ENCODE data around the gene AFG3L2.

Gene AFG3L2

DNA sequence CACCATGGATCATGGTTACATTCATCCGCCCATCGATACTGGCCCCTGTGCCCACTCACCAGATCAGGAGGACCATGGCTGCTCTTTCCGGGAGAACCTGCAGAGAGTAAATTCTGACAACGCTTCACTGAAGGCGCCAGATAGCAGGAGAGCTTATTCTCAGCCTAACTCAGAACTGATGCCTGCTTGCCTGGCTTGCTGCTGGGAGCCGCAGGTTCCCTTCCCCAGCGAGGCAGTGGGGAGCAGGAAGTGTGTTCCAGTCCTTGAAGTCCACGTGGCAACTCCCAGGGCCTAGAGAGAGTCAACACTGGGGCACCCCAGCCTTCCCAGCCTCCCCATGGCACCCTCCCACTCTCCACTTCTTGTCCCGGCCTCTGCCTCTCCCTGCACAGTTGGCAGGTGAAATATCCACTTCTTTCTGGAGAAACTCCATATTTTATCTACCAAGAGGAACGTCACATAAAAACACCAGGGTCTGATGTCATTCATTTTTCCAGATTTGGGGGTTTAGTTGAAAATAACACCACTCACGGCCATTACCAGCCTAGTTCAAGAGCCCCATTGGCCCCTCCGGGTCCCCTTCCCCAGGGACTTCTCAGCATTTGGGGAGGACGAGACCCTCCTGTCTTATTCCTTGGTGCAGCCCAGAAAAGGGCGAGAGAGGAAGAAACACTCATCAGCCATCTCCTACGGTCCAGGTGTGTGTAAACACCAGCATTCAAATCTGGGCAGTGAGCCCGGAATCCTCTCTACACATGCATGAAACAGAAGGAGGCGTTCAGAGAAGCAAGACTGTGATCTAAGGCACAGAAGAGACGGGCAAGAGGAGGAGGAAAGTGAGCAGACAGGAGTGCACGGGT is 72.4 kb downstream of the AFG3L2 start:
- no peak for DNase-seq (ENCODE audit: low read depth, low spot score)

DNA sequence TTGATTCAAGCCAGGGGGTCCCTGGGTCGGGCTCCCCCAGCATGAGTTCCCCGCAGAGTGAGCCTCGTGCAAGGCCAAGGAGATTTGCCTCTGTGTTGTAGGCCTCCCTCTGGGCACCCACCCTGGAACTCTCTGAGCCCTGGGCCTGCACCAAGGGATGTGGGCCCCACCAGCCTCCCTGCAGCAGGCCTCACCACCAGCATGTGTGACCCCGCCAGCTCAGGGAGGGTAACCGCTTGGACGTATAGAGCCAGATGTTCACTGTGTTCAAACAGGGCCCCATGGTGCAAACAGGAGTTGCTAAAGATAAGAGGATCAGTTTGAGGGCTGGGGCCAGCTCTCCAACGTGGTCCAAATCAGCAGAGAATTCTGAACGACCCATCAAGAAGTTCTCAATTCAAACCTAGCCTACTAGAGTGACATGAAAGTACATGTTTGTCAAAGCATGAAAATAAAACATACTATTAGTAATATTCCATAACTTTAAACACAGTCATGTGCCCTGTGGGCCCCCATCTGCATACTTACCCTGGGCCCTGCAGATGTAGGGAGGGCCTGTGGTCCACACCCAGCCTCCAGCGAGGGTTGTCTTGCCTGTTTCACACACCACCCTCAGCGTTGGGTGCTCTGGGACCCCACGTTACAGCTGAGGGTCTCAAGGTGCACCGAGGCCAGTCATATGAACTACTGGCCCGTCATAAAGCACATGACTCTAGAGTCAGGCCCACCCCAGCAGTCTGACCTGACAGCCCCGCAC is 74.5 kb downstream of the AFG3L2 start:
- DNase-seq (ENCODE audit: low read depth, low spot score) = no peak

DNA sequence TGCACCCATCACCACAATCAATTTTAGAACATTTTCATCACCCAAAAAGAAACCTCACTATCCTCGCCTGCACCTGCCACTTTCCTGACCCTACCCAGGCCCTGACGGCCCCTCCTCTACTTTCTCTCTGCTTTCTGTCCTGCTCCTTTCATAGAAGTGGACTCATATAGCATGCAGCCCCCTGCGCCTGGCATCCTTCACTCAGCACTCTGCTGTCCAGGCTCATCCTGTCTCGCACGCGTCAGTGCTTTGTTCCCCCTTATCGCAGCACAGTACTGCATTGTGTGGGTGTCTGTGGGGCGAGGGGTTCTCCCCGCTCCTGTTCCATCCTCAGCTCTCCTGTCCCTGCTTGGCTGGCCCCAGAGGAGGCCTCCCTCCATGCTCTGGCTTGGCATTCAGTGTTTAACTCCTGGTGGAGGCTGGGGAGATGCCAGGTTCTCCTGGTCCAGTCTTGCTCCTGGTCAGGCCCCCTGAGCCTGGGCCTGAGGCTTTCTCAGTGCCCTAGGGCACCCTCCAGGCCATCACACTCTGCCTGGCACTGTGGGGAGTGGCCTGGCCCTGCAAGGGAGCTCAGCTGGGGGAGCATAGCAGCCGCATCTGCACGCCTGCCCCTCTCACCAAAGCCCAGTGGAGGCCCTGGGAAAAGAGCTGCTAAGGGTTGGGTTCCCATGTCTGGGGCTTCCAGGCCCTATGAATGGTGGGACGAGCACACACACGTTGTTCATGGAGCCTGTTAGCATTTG is 75.6 kb downstream of the AFG3L2 start:
- DNase-seq (ENCODE audit: low read depth, low spot score) = no peak

DNA sequence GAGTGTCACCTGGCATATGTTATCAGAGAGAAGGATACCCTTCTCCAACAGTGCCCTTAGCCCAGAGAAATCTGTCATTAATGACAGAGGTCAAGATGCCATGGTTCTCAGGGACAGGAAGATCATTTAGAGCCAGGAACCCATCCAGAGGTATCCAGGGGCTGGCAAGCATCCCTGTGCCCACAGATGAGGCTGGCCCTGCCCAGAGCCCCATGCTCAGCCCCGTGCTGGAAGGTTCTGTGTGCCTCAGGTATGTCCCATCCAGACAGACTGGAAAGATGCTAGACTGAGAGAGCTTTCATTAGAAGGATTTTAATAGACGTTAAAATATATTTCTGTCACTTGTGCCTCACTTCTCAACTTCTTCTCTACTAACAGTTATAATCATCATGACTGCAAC is 77.2 kb downstream of the AFG3L2 start:
- DNase-seq (ENCODE audit: low read depth, low spot score) = no peak

DNA sequence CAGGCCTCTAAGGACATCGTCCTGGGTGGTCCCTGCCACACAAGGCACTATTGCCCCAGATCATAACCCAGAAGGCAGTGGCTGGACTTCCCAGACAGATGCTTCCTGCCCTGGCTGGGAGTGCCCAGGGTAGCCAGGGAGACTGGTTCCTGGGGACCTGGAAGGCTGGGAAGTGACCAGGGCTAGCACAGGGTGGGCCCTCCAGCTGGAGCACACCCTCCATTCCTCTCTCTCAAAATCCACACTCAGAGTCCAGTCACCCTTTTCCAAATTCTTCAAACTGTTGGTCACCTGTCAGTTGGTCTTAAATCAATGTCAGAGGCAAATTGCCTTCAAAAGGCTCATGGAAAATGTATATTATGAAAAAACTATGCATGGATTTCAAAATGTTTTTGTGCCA is 80.6 kb downstream of the AFG3L2 start:
- no peak for DNase-seq (ENCODE audit: low read depth, low spot score)

DNA sequence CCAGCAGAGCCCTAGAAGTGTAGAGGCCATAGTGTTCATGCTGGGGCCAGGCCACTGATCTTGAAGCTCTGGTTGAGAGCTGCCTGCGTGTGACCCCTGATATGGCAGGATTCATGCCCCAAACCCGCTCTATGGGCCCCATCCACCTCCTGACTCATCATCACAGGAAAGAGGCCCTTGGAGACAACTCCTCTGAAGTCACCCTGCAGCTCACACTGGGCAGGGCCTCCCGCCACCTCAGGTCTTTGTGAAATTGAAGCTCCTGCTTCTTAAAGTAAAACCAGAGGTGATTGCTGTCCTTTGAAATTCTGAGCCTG is 81.0 kb downstream of the AFG3L2 start:
- DNase-seq (ENCODE audit: low read depth, low spot score) = no peak

DNA sequence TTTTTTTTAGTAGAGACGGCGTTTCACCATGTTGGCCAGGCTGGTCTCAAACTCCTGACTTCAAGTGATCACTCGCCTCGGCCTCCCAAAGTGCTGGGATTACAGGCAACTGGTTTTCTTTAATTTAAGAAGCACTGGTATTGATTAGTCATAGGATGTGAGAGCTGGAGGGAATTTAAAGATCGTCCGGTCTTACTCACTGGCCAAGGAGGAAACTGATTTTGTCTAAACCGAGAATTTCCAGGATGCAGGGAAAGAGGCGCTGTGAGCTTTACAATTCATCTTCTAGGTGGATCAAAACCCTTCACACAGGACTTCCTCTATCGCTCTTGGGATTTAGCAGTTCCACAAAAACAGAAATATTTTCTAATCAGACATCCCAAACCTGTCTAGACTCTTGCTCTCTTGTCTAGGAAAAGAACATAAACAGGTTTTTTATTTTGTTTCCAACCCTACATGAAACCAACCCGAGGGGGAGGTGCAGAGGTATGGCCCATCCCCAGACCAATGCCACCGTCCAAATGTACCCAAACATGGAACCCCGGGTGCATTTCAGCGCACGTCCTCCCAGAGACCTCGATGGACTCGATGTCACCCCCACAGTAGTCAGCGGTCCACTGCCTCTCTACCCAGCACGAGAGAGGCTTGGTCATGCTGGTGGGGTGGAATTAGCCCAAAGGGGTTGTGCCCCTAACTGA is 81.5 kb downstream of the AFG3L2 start:
- DNase-seq (ENCODE audit: low read depth, low spot score) = no peak

DNA sequence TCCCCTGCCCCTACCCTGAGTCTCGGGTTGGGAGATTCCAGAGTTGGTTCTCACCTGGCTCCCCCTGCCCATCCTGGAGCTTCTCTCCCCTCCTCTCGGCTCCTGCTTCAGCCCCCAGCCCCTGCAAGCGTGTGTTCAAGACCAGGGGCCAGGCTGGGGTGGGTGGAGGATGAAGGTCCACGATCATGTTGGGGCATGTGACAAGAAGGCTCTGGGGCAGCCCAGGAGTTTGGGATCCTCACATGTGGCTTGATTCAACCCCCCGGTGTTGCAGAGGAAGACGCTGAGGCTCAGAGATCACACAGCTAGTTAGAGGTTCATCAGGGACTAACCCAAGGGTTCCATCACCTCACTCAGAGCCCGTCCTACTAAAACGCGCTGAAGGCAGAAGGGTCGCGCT is 83.2 kb downstream of the AFG3L2 start:
- no peak for DNase-seq (ENCODE audit: low read depth, low spot score)

DNA sequence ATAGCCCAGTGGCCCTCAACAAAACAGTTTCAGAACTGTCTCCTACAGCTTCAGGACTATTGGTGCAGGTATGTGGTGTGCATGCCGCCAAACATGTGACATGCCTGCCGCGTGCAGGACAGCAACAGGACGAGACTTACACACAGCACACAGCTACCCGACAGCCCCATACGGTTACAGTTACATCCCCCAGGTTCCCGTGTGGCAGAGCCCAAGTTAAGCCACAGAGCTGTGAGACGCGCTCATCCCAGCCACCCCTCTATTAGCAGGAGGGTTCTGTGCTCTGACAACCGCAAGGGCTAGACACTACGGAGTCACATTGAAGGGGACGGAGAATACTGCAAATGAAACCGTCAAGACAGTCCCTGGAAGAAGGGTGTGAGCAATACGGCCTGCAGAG is 85.3 kb downstream of the AFG3L2 start:
- no peak for DNase-seq (ENCODE audit: low read depth, low spot score)

DNA sequence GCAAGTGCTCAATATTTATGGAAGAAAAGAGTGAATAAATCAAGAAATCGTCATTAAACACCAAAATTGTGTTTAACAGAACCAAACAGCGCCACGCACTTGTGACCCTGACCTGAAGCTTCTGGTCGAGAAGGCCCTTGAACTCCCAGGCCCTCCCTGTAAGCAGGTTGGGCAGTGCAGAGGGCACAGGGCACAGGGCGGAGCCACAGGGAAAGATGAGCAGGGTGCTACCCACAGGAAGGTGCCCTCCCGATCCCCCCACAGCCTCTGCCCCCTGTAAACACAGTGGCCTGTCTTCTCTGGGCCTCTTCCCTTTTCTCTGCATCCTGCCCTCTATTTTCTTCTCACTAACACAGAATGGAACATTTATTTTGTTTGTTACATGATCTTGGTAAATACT is 85.9 kb downstream of the AFG3L2 start:
- DNase-seq (ENCODE audit: low read depth, low spot score) = no peak

DNA sequence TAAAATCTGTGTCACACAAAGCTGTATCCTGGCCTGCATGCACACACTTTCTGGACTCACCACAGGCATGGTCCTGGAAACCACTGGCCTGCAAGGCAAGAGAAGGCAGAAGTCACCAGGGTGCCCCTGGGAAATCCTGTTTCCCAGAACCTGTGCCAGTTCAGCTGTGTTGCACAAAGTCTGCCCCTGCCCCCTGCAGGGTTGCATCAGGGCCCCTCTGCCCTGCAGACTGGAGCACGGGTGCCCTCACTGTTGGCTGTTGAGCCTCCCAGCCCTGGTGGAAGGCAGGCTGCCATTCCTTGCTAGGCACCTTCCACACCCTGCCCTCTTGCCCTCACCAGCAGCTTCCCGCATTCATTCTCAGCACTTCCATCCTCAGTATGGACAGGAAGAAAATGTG is 86.9 kb downstream of the AFG3L2 start:
- no peak for DNase-seq (ENCODE audit: low read depth, low spot score)

DNA sequence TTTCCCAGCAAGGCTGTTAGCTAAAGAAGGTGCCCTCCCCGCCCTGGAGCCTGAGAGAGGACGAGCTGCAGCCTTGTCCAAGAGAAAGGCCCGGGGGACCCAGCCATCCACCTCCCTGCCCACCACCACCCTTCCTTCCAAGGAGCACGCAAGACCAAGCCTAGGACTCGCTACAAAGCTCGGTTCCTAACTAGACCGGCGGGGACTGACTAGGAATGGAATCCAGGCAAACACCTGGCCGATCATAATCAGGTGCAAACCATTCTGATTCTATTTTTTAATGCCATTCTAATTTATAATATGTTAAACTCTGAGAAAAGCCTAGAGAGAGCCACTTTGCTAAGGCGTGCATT is 88.6 kb downstream of the AFG3L2 start:
- no peak for DNase-seq (ENCODE audit: low read depth, low spot score)

DNA sequence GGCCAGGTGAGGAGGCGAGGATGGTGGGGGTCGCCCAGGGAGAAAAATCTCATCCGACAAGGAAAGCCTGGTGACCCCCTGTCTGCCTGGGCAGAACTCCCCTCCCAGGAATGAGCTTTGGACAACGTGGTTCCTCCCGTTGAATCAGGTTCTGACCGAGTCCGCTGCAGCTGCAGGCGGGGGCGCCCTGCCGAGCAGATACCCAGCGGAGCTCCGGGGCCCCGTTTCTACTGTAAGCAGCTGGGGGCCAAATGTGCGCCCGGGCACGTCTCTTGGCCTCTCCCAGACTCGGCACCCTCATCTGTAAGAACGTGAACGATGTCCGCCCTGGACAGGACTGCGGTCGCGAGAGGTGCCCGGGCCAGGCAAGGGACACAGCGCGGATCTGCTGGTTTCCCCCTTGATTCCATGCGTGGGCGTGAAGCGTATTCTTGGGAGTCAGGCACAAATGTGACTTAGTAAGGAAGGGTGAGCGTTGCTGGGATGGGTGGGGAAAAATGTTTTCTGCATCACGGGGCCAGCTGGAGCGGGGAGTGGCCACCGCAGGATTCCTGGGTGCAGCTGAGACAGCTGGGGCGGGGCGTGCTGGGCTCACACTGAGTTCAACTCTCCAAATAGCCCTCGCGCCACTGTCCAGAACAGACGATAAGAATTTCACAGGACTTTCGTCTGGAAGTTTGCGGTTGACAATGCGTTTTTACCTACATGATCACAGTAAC is 89.2 kb downstream of the AFG3L2 start:
- DNase-seq (ENCODE audit: low read depth, low spot score) = peak; percentile 57

DNA sequence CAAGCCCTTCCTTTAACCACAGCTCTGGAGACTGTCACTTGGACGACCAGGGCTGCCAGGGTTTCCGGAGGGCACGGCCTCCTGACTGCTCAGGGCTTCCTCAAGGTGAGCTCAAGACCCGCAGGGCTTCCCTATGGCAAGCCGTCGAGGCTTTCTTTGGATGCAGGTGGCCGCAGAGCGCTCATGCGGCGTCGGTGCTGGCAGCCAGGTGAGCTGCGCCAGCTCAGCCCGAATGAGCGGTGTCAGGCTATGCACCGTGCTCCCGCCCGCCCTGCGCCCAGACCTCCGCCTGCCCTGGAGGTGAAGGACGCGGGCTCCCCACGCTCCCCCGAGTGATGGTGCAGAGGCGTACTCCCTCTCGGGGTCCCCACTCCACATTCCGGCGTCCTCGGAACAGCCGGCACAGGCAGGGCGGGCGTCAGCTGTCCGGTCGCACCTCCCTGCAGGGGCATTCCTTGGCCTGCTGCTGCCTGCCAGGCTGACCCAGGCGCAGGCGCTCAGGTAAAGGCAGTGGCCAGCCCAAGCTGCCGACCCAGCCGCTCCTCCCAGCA is 89.8 kb downstream of the AFG3L2 start:
- DNase-seq (ENCODE audit: low read depth, low spot score) = peak; percentile 67

DNA sequence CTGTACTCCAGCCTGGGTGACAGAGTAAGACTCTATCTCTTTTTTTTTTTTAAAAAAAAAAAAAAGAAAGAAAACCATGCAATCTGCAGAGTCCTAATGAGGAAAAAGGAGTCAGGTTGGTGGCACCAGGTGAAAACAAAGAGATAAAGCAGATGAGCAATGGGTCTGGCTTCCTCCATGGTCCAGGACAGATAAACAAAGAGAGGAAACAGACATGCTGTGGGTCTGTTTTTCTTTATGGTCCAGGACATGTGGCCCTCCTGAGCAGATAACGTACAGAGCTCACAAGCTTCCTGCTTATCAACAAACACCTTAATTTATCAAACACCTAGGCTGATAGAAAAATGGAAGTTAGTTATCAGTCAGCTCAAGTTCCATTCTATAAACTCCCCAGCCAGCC is 93.4 kb downstream of the AFG3L2 start:
- peak; percentile 32 for DNase-seq (ENCODE audit: low read depth, low spot score)

DNA sequence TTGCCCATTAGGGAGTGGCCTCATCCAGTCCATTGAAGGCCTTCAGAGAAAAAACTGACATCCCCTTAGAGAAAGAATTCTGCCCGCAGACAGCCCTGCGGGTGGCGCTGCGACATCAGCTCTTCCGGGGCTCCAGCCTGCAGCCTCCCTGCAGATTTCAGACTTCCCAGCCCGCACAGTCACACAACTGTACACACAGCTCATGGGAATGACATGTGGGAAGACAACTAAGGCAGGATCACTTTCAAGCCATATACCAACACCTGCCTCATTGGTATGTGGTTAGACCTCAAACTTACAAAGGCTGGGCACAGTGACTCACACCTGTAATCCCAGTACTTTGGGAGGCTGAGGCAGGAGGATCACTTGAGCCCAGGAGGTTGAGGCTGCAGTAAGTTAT is 93.8 kb downstream of the AFG3L2 start:
- DNase-seq (ENCODE audit: low read depth, low spot score) = peak; percentile 79

DNA sequence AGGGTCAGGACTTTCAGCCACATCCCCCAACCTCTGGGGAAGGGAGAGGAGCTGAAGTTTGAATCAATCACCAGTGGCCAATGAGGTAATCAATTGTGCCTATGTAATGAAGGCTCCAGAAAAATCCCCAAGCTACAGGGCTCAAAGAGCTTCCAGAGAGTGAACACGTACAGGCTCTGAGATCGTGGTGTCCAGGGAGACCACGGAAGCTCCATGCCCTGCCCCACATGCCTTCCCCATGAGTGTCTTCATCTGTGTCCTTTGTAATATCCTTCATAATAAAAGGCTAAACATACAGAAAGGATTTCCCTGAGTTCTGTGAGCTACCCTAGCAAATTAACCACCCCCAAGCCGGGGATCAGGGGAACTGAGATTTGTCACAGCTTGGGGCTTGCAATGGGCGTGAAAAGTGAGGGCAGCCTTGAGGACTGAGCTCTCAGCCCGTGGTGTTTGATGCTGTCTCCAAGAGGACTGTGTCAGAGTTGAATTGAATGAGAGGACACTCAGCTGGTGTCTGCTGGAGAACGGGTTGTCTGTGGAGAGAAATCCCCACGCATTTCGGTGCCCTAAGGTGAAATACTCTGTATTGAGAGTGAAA is 94.5 kb downstream of the AFG3L2 start:
- peak; percentile 25 for DNase-seq (ENCODE audit: low read depth, low spot score)

DNA sequence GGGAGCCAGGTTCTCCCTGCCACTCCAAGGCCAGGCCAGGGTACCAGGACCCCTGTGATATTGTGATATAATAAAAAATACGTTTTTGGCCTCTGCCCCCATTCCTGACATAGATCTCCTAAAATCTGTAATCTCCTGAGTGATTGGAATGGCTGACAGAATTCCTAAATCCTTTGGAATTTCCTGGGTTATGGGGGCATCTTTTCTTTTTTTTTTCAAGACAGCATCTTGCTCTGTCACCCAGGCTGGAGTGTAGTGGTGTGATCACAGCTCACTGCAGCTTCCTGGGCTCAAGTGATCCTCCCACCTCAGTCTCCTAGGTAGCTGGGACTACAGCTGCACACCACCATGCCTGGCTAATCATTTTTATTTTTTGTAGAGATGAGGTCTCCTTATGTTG is 95.2 kb downstream of the AFG3L2 start:
- no peak for DNase-seq (ENCODE audit: low read depth, low spot score)

DNA sequence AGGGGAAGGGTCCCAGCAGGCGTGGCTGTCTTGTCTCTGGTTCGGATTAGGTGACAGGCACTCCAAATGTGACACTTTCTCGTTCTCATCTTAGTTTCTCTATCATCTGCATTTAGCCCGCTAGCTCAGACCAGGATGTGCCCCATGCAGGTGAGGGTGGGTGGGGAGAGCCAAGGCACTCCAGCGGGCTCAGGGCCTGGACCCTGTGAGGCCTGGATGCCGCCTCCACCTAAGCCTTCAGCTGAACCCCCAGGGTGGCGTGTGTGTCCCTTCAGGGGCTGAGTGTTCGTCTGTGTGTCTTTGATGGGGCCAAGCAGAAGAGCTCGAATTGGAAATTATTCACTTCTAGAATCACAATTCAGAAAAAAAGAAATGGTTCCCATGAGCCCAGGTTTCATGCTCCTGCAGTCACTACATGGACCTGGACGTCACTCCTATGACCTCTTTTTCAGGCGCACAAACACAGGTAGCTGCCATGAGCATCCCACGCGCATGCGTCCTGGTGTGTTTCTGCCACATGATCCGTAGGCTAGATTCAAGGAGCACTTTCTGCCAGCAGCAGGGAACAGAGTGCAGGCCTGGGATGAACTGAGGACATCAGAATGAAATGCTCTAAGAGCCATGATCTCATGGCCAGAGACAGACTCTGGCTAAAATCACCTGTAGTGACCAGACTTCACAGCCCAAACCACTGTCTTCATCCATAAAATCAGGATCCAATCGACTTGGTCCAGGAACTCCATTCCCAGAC is 97.1 kb downstream of the AFG3L2 start:
- no peak for DNase-seq (ENCODE audit: low read depth, low spot score)

Data from ELF-1 (cell line).